Measurements from ENCODE around the gene AGRP. TPM values are rescaled to one million over a fixed set of nuclear protein-coding genes. Genes with fewer than 3 reads are reported as not detected.
A peak's percentile ranks its signal among the peaks of the same experiment; 100 is the strongest.
"Not testable (repeated sequence)": the region's sequence is repeated elsewhere in the genome, so short reads cannot be mapped to it uniquely, and the experiment has no call there.

The AGRP gene, protein sequence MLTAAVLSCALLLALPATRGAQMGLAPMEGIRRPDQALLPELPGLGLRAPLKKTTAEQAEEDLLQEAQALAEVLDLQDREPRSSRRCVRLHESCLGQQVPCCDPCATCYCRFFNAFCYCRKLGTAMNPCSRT
- not detected for total RNA-seq

DNA sequence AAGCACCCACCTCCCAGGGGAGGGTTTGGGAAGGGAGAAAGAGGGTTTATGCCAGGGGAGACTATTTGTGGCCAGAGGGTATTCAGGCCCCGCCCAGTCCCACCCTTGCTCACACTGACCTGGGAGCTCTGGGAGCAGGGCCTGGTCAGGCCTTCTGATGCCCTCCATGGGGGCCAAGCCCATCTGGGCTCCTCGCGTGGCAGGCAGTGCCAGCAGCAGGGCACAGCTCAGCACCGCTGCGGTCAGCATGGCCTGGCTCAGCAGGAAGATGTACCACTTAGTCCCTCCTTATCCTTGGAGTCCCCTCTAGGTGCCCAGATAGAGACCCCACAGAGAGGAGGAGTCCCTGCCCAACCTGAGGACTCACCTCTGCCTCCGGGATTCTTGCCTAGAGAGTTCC, at the start of gene AGRP:
TSS of gene AGRP (minus strand) at position 398 of the 400 bp plus-strand sequence. CDS start at position 249, 149 bp downstream.
- no peak for DNase-seq

DNA sequence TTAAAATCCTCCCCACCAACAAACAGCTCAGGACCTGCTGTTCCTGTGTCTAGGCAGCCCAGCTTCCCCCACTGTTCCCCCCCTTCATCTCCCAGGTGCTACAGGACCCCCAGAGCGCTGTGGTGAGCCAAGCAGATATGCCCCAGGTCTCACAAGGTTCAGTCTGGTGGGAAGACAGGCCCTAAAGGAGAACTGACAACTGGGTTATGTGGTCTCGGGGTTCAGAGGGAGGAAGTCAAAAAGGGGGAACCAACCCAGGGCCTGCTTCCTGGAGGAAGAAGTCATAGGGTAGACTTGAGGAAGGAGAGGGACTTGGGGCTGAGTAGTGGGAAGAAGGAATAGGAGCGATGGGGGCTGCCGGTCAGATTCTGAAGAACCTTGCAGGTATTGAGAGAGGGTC, 47.9 kb upstream of the AGRP start:
- DNase-seq = no peak

DNA sequence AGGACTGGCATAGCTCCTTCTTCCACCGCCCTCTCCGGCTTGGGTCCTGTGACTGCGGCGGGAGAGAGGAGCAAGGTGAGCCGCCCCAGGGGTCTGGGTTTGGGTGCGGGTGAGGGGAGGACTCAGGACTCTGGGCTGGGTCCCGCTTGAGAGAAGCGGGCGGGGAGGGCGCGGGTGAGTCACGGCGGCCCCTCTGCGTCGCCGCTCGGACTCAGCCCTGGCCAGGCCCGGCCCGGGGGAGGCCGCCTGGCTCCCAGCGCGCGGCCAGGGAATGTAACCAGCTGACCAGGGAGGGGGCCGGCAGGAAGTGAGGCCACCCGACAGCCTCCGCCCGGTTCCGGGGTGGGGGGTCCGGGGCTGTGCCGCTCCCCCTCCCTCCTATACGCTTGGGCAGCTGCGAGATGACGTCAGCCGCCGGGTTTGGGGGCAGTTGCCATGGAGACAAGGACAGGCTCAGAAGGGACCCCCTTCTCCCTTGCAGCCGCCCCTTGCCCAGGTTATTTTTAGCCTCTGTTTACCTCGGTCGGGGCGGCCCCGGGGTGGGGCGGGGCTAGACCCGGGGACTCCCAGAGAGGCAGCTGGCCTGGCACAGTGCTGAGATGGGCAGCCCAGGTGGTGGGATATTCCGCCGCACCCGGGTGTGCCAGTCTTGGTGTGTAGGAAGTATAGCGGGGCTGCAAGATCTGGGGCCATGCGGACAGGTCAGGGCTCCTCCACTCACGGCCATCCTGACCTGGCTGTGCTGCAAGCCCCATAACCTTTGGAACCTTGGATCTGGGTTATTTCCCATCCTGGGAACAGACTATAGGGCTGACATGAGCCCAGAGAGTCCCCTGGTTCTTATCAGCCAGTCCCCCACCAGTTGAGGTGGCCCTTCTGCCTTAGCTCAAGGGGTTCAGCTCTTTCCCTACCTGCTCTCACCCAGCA, 46.9 kb upstream of the AGRP start:
- DNase-seq = peak; percentile 47

DNA sequence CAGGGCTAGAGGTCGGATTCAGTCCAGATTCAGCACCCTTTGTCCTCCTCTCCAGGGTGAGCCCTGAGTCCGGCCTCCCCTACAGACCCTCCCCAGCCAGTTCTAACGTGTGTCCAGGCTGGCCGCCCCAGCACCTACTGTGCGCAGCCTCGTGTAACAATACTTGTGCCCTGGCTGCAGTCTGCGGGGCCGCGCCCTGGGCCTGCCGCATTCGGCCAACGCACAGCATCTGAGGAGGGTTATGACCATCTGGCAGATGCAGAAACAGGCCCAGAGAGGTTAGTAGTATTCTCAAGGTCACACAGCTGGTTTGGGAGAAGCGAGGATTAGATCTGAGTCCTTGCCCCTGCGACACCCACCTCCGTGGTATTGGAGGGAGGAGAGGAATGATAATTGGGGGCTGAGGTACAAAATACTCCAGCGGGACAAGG, 46.2 kb upstream of the AGRP start:
- DNase-seq = no peak

DNA sequence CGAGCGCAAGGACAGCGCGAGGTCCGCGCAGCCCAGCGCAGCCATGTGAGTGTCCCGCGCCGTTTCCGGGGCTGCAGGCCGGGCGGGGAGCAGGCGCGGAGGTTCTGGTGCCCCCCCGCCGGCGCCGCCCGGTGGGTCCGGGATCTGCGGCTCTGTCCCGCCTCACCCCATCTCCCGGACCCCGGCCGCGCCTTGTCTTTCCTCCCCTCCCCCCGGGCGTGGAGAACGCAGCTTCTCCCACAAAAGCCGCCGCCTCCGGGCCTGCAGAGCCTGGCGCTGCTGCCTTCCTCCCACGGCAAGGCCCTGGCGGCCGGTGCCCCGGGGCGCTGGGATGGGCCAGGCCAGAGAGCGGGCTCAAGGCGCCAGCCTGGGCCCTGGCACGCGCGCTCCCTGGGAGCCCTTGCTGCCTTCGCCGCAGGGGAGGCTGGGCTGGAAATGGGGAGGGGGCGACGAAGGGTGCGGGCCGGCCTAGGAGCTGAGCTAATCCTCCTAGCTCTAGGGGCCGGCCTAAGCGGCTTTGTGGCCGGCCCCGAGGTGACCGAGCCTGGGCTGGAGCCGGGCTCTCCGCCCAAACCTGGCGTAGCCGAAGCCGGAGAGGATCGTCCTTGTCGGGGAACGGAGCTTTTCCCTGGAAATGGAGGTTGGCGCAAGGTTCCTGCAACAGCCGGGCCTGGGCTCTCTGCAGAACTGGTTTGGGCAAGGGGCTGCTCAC, 45.7 kb upstream of the AGRP start:
- DNase-seq = no peak

DNA sequence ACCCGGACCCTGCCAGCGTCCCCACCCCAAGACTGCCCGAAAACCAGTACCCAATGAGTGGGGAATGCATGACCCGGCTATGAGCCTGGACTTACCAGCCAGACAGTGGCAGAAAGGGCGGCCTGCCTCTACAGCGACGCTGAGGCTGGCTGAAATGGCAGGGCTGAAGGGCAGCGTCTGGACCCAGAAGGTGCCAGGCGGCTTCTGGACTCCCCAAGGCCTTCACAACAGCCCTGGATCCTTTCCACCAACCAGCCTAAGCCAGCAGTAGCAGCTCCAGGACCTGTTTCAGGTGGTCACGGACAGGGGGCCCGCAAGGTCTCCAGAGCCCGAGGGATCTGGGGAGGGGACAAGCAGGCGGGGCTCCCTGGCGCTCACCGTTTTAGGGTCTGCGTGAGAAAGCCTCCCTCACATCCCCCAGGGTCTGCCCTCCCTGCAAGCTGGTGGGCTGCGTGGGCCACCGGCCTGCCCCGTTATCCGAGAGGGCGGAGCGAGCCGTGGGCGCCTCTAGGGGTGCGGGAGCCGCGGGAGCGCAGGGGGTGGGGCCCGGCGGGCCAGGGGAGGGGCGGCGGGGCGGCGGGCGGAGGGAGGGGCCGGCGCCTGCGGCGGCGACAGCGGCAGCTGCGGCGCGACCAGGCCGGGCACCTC, 45.0 kb upstream of the AGRP start, which contains the start of gene RIPOR1:
TSS of gene RIPOR1 (plus strand) at position 608 of the 648 bp plus-strand sequence. CDS start 9,618 bp downstream, outside the sequence.
- DNase-seq = peak; percentile 54

DNA sequence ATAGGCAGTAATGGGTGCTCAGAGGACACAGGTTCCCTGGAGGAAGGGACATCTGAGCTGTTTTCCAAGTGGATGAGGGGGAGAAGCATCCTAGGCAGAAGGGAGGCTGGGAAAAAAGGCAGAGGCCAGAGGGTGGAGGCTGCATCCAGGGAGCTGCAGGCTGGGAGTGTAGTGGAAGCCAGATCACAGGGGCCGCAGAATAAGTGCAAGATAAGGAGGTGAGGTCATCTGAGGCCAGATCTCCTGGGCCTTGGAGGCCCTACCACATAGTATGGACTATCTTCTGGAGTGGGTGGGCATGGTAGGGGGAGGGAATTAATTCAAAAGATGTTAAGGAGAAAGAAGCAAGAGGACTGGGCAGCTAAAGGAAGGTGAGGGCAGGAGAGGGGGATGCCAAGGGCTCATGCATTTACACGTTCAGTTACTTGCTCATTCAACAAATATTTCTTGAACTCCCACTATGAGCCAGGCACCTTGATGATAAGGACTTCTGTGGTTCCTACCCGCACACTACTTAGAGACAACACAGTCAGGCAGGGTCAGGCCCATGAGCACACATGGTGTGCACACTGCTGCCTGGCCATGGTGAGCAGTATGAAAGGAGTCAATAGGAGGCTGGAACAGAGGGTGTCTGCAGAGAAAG, 42.9 kb upstream of the AGRP start:
- no peak for DNase-seq

DNA sequence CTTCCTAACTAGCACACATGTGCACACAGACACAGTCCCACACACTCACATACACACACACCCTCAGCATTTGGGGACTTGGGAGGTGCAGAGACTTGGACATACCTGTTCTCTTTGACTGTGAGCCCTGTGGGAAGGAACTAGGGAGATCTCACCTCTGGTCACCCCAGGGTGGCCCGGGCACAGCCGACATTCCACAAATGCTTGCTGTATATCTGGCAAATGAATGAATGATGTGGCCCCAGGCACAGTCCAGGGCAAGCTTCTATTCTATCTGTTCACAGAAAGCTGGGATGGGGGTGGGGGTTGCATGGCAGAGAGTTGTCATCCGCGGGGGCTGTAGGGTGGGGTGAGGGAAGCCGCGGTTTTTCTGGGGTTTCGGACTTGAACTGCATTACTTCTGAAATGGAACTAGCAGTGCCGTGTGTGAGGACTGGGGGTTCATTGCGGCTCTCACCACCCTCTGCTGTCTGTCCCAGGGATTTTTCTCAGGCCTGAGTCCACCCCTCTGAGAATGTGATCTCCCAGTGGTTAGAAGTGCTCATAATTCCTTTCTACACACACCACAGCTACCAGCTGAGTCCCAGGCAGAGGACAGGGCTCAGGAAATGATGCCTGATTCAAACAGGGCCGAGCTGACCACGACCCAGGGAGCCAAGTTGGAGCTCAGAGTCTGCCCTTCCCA, 42.0 kb upstream of the AGRP start:
- no peak for DNase-seq

DNA sequence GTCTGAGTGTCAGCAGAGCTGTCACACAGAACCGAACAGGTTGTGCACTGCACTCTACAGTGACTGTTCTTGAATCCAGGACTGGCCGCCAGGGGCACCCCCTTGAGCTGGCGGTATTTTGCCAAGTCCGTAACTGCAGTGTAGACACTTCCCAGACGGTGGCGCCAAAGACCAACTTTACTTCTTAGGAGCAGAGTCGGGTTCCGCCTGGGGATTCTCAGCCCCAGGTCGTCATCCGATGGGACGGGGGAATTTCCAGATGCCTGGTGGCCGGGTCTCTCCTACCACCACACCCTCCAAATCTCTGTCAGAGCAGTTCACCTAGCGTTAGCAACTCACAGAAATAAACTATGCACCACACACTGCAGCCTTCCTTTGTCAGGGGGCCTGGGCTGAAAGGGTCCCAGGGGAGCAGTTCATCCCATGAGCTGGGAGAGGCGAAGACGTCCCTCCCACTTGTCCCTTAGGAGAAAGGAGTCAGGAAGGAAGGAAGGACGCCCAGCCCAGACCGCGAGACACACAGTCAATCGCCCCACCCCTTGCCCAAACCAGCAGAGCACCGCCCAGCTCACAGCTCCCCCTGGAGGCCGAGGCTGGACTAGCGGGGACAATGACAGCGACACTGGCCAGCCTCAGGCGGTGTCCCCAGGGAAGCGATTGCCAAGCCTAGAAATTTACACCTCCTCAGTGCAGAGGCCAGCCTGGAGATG, 37.9 kb upstream of the AGRP start:
- DNase-seq = peak; percentile 85

DNA sequence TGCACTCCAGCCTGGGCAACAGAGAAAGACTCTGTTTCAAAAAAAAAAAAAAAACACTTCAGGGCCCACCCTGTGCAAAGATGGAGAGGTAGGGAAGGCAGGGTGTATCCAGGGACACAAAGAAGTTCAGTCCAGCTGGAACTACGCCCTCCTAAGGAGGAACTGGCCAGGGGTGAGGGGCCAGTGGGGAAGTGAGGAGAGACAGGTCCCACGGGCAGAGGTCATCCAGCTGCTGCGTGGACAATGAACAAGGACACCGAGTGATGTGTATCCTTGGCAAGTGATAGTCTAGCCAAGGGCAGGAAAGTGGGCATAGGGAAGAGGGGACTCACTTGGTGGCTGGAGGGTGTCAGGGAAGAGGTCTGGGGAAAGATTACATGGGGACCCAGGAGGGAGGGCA, 35.9 kb upstream of the AGRP start:
- no peak for DNase-seq

DNA sequence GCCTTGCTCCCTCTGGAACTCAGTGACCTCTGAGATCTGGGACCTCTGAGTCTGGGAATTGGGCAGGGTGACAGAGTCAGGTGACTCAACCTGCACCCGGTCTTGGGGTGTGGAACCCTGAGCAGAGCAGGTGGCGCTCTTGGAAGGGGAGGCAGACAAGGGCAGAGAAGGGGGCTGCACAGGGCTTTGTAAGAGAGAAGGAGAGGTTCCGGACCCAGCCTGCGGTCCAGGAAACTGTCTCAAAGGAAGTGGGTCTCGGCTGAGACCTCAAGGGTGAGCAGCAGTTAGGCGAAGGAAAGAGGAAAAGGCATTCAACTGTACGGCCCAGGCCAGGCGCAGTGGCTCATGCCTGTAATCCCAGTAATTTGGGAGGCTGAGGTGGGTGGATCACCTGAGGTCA, 35.3 kb upstream of the AGRP start:
- DNase-seq = no peak

DNA sequence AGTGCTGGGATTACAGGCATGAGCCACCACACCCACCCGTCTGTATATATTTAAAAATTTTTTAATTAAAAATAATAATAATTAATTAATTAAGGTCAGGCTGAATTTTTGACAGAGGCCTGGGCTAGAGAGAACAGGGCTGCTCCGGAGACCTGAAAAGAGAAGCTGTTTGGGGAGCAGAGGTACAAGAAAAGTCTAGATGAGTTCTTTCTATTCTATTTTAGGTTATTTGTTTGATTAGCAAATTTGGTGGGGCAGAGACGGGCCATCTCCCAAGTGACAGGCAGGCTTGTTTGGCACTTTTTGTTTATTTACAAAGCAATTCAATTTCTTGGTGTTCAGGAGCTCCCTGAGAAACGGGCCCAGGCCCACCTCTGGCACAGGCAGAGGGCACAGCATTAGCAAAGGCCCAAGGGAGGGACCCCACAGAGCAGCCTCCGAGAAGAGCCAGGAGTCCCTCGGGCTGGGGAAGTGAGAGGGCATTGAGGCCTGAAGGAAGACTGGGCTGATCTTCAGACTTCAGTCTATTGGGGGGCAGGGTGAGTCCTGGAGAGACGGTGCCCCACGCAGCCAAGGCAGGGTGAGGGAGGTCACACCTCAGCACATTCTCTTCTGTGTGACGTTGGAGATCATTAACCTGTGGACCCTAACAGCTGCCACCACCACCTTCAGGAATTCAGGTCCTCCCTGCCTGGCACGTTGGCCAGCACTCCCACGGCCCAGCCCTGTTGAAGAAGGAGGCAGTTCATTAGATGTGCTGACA, 34.5 kb upstream of the AGRP start:
- DNase-seq = no peak

DNA sequence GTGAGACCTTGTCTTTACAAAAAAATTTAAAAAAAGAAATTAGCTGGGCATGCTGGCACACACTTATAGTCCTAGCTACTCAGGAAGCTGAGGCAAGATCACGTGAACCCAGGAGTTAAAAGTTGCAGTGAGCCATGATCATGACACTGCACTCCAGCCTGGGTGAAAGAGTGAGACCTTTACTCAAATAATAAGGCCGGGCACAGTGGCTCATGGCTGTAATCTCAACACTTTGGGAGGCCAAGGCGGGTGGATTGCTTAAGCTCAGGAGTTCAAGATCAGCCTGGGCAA, 33.8 kb upstream of the AGRP start:
- no peak for DNase-seq

DNA sequence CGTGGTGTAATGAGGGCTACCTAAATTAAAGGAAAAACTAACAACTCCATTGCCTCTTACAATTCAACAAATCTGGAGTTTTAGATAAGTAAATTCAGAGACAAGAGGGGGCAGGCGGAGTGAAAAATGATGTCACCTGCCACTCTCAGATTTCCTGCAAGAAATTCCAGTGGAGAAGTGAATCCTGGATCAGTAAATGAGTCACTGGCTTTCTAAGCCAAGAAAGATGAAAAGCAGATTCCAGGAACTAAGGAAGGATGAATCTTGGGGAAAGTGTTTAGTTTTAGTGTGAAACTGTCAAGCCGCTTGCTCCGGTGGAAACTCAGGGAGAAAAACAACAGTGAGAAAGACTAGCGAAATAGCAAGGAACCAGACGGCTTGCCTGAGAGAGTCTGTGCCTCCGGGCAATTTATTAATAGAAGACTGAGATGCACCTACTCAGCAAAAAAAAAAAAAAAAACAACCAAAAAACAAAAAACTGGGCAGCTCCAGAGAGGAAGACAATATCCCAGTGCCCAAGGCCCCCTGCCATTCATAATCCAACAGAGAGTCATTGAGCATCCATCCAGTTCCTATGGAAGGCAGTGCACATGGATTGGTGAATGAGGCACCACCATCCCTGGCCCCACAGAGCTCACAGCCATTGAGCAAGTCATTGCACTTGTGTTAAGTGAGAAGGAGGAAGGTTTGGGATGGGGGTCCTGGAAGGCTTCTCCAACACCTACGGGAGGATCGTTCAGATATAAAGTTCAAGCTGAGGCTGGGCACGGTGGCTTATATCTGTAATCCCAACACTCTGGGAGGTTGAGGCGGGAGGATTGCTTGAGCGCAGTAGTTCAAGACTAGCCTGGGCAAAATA, 33.2 kb upstream of the AGRP start:
- no peak for DNase-seq

DNA sequence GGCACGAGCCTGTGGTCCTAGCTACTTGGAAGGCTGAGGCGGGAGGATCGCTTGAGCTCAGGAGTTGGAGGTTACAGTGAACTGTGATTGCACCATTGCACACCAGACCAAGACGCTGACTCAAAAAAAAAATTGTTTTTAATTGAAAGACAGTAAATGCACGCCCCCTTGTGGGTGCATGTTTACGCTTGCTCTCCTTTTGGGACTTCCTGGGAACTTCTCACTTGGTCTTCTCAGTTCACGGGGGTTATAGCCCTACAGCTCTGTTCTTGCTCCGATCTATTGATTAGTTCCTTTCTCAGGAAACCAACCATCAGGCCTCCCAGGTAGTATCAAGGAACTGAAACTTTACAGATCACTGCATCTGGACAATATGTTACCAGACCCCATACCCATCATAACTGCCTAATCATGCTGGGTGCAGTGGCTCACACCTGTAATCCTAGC, 31.1 kb upstream of the AGRP start:
- DNase-seq = no peak

DNA sequence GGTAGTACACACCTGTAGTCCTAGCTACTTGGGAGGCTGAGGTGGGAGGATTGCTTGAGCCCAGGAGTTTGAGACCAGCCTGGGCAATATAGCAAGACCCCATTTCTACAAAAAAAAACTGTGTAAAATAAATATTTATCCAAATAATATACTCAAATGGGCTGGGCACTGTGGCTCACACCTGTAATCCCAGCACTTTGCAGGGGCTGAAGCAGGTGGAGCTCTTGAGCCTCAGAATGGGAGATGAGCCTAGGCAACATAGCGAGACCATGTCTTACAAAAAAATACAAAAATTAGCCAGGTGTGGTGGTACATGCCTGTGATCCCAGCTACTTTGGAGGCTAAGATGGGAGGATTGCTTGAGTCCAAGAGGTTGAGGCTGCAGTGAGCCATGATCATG, 30.5 kb upstream of the AGRP start:
- DNase-seq = not testable (repeated sequence)

DNA sequence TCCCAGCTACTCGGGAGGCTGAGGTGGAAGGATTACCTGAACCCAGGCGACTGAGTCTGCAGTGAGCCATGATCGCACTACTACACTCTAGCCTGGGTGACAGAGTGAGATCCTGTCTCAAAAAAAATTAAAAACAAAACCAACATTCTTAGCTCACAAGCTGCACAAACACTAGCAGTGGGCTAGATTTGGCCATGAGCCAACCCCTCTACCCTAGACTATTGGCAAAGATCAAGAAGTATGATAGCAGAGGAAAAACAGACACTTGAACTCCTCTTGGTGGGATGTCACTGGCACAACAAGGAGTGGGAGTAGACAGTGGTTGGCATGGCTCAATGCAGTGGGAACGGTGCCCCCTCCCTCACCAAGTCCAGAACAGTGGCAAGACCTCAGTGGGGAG, 25.7 kb upstream of the AGRP start:
- no peak for DNase-seq

DNA sequence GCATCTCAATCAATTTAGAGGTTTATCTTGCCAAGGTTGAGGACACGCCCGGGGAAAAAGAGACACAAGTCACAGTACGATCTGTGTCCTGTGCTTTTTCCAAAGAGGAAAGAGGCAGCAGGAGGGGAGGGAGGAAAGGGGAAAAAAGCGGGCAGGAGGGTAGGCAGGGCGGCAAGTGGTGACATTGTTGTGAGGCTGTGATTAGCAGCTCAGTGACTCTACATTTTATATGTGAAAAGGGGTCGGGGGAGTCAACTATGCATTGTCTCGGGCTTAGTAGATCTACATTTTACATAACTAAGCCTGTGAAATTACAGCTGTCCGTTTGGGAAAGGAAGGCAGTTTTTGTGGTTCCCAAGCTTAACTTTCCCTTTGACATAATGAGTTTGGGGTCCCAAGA, 23.1 kb upstream of the AGRP start:
- DNase-seq = no peak
